Stimulated activated naive CD8-positive, alpha-beta T cell treated with anti-CD3 and anti-CD28 coated beads, Interleukin-15, amount 100 ng/mL, for 72 hours (primary cell): ENCODE results near the gene ACSF3.
"Not testable (repeated sequence)": the region's sequence is repeated elsewhere in the genome, so short reads cannot be mapped to it uniquely, and the experiment has no call there.

ENCODE experiments used
- ATAC-seq: fragments of 150-1000 bp; cut with Tn5 transposase; 2 replicates; pipeline ENCODE4 v1.10.0; 2021; ENCODE audit warnings: mild to moderate bottlenecking, moderate library complexity
- DNase-seq, 2 donors: peaks; one replicate each; pipeline ENCODE4 v3.0.0; 2021 to 2022
- H3K27ac Mint-ChIP-seq, 2 donors: one replicate each; pipeline ENCODE4 v1.8.0; 2022; ENCODE audit warnings: mild to moderate bottlenecking in 2 of 2, mixed read lengths in 2 of 2, moderate library complexity in 2 of 2
- H3K27me3 Mint-ChIP-seq: one replicate; pipeline ENCODE4 v1.8.0; 2022; ENCODE audit warnings: mixed read lengths
- H3K4me1 Mint-ChIP-seq: one replicate; pipeline ENCODE4 v1.8.0; 2022; ENCODE audit warnings: mild to moderate bottlenecking, mixed read lengths
- H3K4me3 Mint-ChIP-seq, 2 donors: one replicate each; pipeline ENCODE4 v1.8.0; 2022; ENCODE audit warnings: mild to moderate bottlenecking in 2 of 2, mixed read lengths in 2 of 2, moderate library complexity in 1 of 2
- H3K9me3 Mint-ChIP-seq, 2 donors: one replicate each; pipeline ENCODE4 v1.8.0; 2022; ENCODE audit warnings: mixed read lengths in 2 of 2

Gene ACSF3

DNA sequence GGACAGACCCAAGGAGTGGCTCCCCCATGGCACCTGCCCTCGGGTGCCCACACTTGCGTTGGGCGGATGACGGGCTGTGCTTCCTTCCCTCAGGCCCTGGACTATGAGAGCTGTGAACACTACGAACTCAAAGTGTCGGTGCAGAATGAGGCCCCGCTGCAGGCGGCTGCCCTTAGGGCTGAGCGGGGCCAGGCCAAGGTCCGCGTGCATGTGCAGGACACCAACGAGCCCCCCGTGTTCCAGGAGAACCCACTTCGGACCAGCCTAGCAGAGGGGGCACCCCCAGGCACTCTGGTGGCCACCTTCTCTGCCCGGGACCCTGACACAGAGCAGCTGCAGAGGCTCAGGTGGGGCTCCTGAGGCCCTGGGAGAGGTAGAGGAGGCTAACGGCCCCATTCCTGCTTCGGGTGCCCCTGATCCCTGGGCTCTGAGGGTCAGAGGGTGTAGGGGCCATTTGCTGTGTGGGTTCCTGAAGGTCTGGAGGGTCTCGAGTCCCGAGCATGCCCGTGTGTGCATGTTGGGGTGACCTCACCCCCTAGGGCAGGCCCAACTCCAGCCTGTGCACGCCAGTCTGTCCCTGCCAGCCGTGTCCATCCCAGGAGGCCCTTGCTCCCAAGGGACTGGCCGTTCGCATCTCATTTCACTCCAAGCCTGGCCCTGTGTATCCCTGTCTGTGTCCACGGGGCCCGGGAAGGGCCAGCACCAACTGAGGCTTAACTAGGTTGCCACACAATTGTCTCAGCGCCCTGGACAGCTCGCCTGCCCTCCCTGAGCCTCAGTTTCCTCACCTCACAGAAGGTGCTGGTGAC lies 96.7 kb downstream of the ACSF3 start:
- no peak overlapping the region for H3K4me3 Mint-ChIP-seq
- H3K4me1 Mint-ChIP-seq, result peaks cover 17% of the 10 kb centered on the region
- H3K27me3 Mint-ChIP-seq, result no peaks in the 10 kb centered on the region
- DNase-seq (peak in 1 of 2 donors; percentile 13), ATAC-seq (no peak)
- no peak overlapping the region for H3K27ac Mint-ChIP-seq
- no peaks in the 10 kb centered on the region for H3K9me3 Mint-ChIP-seq

DNA sequence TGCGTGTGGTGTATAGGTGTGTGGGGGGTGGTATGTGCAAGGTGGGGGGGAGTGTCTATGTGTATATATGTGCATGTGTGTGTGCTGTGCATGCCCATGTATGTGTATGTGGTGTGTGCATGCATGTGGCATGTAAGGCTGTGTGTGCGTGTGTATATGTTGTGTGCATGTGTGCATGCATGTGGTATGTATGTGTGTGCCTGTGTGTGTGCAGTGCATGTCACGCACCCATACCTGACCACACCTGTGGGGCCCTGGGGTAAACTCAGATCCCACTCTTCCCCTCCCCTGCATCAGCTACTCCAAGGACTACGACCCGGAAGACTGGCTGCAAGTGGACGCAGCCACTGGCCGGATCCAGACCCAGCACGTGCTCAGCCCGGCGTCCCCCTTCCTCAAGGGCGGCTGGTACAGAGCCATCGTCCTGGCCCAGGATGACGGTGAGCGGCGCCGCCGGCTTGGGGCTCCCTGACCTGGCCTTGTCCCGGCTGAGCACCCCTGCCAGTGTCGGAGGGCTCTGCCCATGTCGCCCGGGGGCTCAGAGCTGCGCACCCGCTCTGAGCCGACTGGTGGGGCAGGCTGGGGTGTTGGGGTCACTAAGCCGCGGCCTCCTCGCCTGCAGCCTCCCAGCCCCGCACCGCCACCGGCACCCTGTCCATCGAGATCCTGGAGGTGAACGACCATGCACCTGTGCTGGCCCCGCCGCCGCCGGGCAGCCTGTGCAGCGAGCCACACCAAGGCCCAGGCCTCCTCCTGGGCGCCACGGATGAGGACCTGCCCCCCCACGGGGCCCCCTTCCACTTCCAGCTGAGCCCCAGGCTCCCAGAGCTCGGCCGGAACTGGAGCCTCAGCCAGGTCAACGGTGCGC lies 97.6 kb downstream of the ACSF3 start:
- DNase-seq, result peak in 1 of 2 donors; percentile 31
- no peak overlapping the region for H3K27ac Mint-ChIP-seq

DNA sequence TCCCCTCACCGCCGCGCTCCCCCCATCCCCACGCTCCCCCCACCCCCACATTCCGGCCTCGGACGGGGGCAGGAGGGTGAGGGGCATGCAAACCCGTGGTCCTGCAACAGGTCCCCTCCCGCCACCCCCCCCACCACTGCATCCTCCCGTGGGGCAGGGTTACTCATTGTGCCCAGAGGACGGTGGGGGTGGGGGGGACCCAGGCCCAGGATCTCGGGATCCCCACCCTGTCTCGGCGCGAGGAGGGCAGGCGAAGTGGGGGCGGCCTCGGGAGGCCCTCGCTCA lies 98.2 kb downstream of the ACSF3 start:
- Mint-ChIP-seq H3K27ac (no peak overlapping the region), H3K4me3 (no peak overlapping the region), H3K4me1 (peaks cover 17% of the 10 kb centered on the region), H3K27me3 (no peaks in the 10 kb centered on the region), H3K9me3 (no peaks in the 10 kb centered on the region)
- ATAC-seq (peak; percentile 2), DNase-seq (no peak)

More for the DNA sequence above, 97.6 kb downstream of the ACSF3 start:
- no peaks in the 10 kb centered on the region for H3K27me3 Mint-ChIP-seq
- H3K4me1 Mint-ChIP-seq, result peaks cover 17% of the 10 kb centered on the region
- H3K4me3 Mint-ChIP-seq, result peak overlapping the region in 1 of 2 donors; percentile 42
- no peak for ATAC-seq
- H3K9me3 Mint-ChIP-seq, result no peaks in the 10 kb centered on the region

DNA sequence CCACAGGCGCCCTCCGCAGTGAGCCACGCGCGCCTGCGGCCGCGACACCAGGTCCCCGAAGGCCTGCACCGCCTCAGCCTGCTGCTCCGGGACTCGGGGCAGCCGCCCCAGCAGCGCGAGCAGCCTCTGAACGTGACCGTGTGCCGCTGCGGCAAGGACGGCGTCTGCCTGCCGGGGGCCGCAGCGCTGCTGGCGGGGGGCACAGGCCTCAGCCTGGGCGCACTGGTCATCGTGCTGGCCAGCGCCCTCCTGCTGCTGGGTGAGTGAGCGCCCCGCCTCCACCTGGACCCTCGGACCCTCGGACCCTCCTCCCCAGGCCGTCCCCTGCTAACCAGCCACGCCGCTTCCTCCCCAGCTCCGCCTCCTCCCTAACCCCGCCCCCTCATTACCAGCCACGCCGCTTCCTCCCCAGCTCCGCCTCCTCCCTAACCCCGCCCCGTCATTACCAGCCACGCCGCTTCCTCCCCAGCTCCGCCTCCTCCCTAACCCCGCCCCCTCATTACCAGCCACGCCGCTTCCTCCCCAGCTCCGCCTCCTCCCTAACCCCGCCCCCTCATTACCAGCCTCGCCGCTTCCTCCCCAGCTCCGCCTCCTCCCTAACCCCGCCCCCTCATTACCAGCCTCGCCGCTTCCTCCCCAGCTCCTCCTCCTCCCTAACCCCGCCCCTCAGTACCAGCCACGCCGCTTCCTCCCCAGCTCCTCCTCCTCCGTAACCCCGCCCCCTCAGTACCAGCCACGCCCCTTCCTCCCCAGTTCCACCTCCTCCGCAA lies 98.7 kb downstream of the ACSF3 start:
- ATAC-seq (peak; percentile 48), DNase-seq (peak; percentile 79 to 84)
- peak overlapping the region in 1 of 2 donors; percentile 58 for H3K4me3 Mint-ChIP-seq
- not testable (repeated sequence) for H3K9me3 Mint-ChIP-seq, H3K27me3 Mint-ChIP-seq, H3K27ac Mint-ChIP-seq
- peaks cover 15% of the 10 kb centered on the region for H3K4me1 Mint-ChIP-seq

DNA sequence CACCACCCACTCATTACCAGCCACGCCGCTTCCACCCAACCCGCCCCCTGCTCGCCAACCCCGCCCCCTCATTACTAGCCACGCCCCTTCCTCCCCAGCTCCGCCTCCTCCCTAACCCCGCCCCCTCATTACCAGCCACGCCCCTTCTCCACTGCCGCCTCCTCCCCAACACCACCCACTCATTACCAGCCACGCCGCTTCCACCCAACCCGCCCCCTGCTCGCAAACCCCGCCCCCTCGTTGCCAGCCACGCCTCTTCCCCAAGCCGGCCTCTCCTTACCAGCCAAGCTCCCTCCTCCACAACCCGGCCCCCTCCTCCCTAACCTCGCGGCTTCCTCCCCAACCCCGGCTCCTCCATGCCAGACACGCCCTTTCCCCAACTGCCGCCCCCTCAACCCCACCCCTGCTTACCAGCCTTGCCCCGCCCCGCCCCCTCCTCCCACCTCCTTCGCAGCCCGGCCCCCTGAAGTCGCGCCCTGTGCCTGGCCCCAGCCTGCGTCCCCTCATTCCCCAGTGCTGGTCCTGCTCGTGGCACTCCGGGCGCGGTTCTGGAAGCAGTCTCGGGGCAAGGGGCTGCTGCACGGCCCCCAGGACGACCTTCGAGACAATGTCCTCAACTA lies 99.4 kb downstream of the ACSF3 start:
- Mint-ChIP-seq H3K4me3 (peak overlapping the region in 1 of 2 donors; percentile 8), H3K9me3 (no peaks in the 10 kb centered on the region), H3K27me3 (peaks cover 8% of the 10 kb centered on the region), H3K27ac (no peak overlapping the region), H3K4me1 (peaks cover 11% of the 10 kb centered on the region)
- peak; percentile 66 to 69 for DNase-seq
- no peak for ATAC-seq

DNA sequence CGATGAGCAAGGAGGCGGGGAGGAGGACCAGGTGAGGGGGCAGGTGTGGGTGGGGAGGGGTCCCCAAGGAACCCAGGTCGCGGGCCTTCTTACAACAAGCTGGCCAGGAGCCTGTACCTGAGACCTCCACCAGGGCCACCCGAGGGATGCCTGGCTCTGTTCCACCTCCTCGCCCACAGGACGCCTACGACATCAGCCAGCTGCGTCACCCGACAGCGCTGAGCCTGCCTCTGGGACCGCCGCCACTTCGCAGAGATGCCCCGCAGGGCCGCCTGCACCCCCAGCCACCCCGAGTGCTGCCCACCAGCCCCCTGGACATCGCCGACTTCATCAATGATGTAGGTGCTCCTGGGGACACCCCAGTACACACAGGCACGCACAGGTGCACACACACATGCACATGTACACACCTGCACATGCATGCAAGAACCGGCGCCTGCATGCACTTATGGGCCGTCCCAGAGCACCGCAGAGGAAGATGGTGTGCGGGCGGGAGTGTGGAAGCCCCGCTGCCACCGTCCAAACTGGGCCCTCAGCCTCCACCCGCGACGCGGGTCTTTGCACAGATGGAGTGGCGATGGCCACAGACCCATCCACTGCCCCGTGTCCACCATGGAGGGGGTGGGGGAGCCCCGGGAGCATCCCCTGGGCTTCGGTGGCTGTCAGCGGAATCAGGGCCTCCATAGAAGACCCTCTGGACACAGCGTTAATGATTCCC lies 100.1 kb downstream of the ACSF3 start:
- DNase-seq (peak in 1 of 2 donors; percentile 19), ATAC-seq (no peak)
- Mint-ChIP-seq H3K4me3 (peak overlapping the region in 1 of 2 donors; percentile 29), H3K9me3 (no peaks in the 10 kb centered on the region), H3K27ac (no peak overlapping the region), H3K27me3 (peaks cover 15% of the 10 kb centered on the region), H3K4me1 (peaks cover 11% of the 10 kb centered on the region)

DNA sequence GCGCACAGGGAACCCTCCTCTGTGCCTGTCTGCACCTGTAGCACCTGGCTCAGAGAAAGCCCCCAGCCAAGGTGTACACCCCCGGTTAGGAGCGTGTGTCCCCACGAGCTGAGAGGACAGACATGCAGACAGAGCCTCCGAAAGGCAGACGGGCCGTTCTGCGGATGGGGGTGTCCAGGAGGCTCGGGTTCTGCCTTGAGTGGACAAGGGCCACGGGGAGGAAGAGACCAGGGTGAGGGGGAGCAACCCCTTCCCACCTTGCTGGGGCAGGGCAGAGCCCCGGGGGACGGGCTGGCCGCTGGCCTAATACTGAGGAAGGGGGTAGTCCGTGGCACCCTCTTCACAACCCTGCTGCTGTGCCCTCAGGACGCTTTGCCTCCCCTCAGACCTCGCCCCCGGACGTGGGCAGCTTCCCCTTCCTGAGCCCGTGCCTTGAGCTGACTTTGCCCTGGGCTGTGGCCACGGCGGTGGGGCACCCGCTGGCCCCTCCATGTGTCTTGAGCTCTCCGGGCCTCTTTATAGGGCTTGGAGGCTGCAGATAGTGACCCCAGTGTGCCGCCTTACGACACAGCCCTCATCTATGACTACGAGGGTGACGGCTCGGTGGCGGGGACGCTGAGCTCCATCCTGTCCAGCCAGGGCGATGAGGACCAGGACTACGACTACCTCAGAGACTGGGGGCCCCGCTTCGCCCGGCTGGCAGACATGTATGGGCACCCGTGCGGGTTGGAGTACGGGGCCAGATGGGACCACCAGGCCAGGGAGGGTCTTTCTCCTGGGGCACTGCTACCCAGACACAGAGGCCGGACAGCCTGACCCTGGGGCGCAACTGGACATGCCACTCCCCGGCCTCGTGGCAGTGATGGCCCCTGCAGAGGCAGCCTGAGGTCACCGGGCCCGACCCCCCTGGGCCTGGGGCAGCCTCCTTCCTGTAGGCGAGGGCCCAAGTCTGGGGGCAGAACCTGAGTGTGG lies 101.0 kb downstream of the ACSF3 start:
- DNase-seq (no peak), ATAC-seq (no peak)
- Mint-ChIP-seq H3K4me1 (peaks cover 11% of the 10 kb centered on the region), H3K27me3 (peaks cover 24% of the 10 kb centered on the region), H3K9me3 (no peaks in the 10 kb centered on the region), H3K27ac (no peak overlapping the region), H3K4me3 (no peak overlapping the region)

GRCh38 chr16:89195521-89196171 lies 102.0 kb downstream of the ACSF3 start:
- no peak for DNase-seq
- H3K4me1 Mint-ChIP-seq, result peaks cover 21% of the 10 kb centered on the region
- H3K27me3 Mint-ChIP-seq, result peaks cover 34% of the 10 kb centered on the region
- H3K27ac Mint-ChIP-seq, result no peak overlapping the region
- H3K9me3 Mint-ChIP-seq, result no peaks in the 10 kb centered on the region
- no peak overlapping the region for H3K4me3 Mint-ChIP-seq
- ATAC-seq, result no peak

DNA sequence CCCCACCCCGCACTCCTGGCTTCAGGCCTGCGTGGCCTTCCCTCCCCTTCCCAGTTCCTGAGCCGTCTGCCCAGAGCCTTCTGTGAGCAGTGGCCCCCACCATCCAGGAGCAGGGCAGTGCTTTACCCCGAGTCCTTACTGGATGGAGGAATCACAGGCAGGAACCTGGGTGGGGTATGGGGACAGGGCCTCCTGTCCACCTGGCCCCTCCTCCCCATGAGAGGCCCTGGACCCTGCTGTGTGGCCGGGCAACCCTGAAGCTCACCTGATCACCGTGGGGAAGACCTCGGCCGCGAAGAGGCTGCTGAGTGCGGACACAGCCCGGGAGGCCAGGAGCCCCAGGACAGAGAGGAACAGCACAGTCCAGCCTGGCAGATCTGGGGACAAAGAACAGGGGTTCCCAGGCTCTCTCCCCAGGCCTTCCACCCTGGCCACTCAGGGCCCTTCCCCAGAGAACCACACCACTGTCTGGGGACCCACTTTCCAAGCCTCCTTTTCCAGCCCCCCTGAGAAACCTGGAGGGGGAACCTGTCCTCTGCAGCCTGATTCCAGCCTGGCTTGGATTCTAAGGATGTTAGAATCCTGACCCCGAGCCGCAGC lies 103.5 kb downstream of the ACSF3 start:
- Mint-ChIP-seq H3K27me3 (peaks cover 38% of the 10 kb centered on the region), H3K4me1 (peaks cover 18% of the 10 kb centered on the region)

DNA sequence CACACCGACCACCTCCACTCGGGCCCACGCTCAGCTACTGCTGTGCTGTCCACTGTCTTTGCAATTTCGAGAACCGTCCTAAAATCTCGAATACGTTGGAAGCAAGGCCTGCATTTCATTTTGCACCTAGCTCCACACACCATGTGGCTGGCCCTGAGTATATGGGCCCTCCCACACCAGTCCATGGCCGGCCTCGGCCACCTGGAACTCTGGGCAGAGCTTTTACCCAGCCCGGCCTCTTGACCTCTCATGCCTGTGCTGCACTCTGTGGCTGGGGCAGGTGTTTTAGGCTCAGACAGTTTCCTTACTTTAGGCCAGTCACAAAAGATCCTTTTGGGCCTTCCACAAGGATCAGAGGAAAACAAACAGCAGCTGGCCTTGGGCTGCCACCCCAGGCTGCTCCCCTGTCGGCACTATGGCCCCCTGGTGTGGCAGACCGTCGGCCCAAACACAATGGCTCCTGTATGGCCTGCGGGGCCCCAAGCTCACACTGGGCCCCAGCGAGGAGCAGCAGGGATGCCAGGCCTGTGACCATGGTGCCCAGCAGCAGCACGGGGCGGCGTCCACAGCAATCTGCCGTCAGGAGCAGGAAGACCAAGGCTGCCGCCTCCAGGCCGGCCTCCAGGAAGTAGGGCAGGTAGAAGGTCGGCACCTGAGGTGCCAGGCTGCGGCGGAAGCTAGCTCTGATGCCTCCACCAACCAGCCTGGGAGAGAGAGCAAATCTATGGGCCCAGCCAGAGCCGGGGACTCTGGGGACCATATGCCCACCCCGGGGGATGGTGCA lies 104.2 kb downstream of the ACSF3 start:
- Mint-ChIP-seq H3K27me3 (peaks cover 45% of the 10 kb centered on the region), H3K4me1 (peaks cover 18% of the 10 kb centered on the region), H3K9me3 (no peaks in the 10 kb centered on the region), H3K27ac (no peak overlapping the region), H3K4me3 (no peak overlapping the region)
- DNase-seq (no peak), ATAC-seq (no peak)

More for the DNA sequence above, 103.5 kb downstream of the ACSF3 start:
- no peak for DNase-seq
- H3K9me3 Mint-ChIP-seq, result no peaks in the 10 kb centered on the region
- peak overlapping the region in 1 of 2 donors; percentile 42 for H3K27ac Mint-ChIP-seq
- H3K4me3 Mint-ChIP-seq, result no peak overlapping the region
- no peak for ATAC-seq

DNA sequence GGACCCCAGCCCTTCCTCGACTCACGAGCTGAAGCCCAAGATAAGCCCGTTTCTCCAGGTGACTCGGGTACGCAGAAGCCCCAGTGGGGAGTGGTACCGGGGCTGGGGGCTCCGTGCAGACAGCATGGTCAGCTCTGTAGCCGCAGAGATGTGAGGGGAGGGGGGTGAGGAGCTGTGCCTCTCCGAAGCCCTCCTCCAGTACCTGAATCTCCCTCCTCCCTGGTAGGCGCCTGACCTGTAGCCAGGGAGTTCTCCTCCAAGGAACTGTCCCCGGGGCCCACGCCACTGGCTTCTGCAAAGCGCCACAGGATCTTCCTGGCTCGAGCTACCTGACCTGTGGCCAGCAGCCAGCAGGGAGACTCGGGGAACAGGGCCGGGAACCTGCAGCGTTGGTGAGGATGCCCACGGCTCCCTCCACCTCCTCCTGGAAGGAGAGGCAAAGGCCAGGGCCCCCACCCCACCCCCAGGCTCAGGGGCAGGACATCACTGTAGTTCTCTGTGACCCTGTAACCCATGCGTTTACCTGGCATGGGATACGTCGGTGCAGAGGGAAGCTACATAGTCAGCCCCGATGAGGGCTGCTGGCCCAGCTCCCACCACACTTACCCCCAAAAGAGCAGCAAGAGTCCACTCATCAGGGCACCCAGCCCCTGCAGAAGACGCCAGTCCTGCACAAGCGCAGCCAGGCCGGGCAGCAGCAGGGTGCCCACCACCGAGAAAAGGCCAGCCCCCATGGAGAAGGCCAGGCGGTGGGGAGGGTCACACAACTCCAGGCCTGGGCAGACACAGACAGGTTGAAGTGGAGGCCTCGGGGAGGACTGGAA lies 105.0 kb downstream of the ACSF3 start:
- Mint-ChIP-seq H3K4me3 (no peak overlapping the region), H3K27me3 (peaks cover 53% of the 10 kb centered on the region), H3K4me1 (peaks cover 18% of the 10 kb centered on the region), H3K9me3 (no peaks in the 10 kb centered on the region), H3K27ac (no peak overlapping the region)
- DNase-seq, result no peak
- no peak for ATAC-seq
